ENCODE results near the gene C2orf49.

The C2orf49 gene

DNA sequence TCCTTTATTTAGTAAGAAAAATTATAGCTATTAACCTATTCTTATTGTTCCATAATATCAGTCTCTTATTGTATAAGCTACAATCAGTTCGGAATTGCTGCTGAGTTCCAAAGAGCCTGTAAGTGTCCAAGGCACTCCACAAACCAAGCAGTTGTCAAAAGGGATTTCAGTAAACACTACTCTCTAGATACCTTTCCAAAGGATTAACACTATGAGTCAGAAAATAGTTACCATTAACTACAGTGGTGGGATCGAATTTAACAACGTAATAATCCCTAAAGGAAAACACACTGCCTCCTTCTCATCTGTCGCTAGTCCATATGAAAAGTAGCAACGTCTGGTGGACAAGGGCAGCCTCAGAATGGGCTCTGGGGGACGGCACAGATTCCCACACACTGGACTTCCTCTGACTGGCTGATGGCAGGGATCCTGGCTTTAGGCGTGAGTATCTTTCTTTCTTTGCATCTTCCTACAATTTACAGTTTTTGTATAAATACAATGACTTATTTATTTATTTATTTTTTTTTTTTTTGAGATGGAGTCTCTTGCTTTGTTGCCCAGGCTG, 16.6 kb upstream of the C2orf49 start:
- Histone ChIP-seq H3K36me3 (ENCODE audit: control insufficient read depth in 1 of 2, insufficient read depth in 2 of 2, low read depth in 1 of 2, low read length in 2 of 2) (peaks cover 4 to 12% of the 10 kb centered on the region in 2 experiments), H3K27ac (ENCODE audit: low read length, poor library complexity, severe bottlenecking) (peak overlapping the region; percentile 61), H3K9ac (ENCODE audit: low read length) (no peak overlapping the region), H2BK12ac (ENCODE audit: low read length in 2 of 2) (no peak overlapping the region), H4K91ac (ENCODE audit: low read length) (no peak overlapping the region), H2AFZ (ENCODE audit: low read depth, low read length) (no peak overlapping the region), H3K9me3 (ENCODE audit: control insufficient read depth, low read length) (no peaks in the 10 kb centered on the region), H2BK15ac (ENCODE audit: low read depth, poor library complexity, severe bottlenecking) (no peak overlapping the region), H3K4me3 (ENCODE audit: insufficient read depth in 1 of 2, low read depth in 1 of 2, low read length in 2 of 2) (no peak overlapping the region), H3K79me1 (replicated peaks; ENCODE audit: low read length, poor library complexity, severe bottlenecking) (no peaks in the 10 kb centered on the region), H3K4me1 (ENCODE audit: control insufficient read depth, insufficient read depth, low read depth, low read length) (peaks cover 19% of the 10 kb centered on the region), H3K14ac (ENCODE audit: low read length in 2 of 2) (no peak overlapping the region), H2AK5ac (ENCODE audit: low read length, severe bottlenecking) (no peak overlapping the region), H2BK120ac (ENCODE audit: low read depth, low read length) (no peak overlapping the region), H3K4me2 (ENCODE audit: low read length, poor library complexity, severe bottlenecking) (peak overlapping the region; percentile 29), H3K27me3 (ENCODE audit: control insufficient read depth in 1 of 2, insufficient read depth in 1 of 2, low read length in 2 of 2) (no peaks in the 10 kb centered on the region), H3K23ac (ENCODE audit: low read length in 2 of 2) (no peak overlapping the region), H3K18ac (ENCODE audit: low read depth in 1 of 2, low read length in 2 of 2) (no peak overlapping the region), H4K8ac (ENCODE audit: low read length) (no peak overlapping the region), H2BK5ac (ENCODE audit: low read depth, low read length, poor library complexity, severe bottlenecking) (no peak overlapping the region), H3K4ac (ENCODE audit: low read depth in 1 of 2, low read length in 2 of 2) (no peak overlapping the region)
- WGBS = 79% methylated on average over 6 of the region's 7 CpGs
- peak; percentile 34 for DNase-seq

- H2BK15ac ChIP-seq (ENCODE audit: low read depth, poor library complexity, severe bottlenecking) = no peak overlapping the region
- H2AK5ac ChIP-seq (ENCODE audit: low read length, severe bottlenecking) = no peak overlapping the region
- H3K9ac ChIP-seq (ENCODE audit: low read length) = no peak overlapping the region
- H3K27me3 ChIP-seq (ENCODE audit: control insufficient read depth in 1 of 2, insufficient read depth in 1 of 2, low read length in 2 of 2) = no peaks in the 10 kb centered on the region
- no peak overlapping the region for H3K14ac ChIP-seq (ENCODE audit: low read length in 2 of 2)
- peaks cover 22% of the 10 kb centered on the region for H3K4me1 ChIP-seq (ENCODE audit: control insufficient read depth, insufficient read depth, low read depth, low read length)
- no peak overlapping the region for H3K4me3 ChIP-seq (ENCODE audit: insufficient read depth in 1 of 2, low read depth in 1 of 2, low read length in 2 of 2)
- no peak overlapping the region for H4K91ac ChIP-seq (ENCODE audit: low read length)
- H3K79me1 ChIP-seq (replicated peaks; ENCODE audit: low read length, poor library complexity, severe bottlenecking) = no peaks in the 10 kb centered on the region
- no peak overlapping the region for H2BK120ac ChIP-seq (ENCODE audit: low read depth, low read length)
- H3K23ac ChIP-seq (ENCODE audit: low read length in 2 of 2) = no peak overlapping the region
- no peaks in the 10 kb centered on the region for H3K9me3 ChIP-seq (ENCODE audit: control insufficient read depth, low read length)
- H3K36me3 ChIP-seq (ENCODE audit: control insufficient read depth in 1 of 2, insufficient read depth in 2 of 2, low read depth in 1 of 2, low read length in 2 of 2) = peaks cover 4 to 12% of the 10 kb centered on the region in 2 experiments
- peak; percentile 53 for DNase-seq
- no peak overlapping the region for H2AFZ ChIP-seq (ENCODE audit: low read depth, low read length)
- H2BK12ac ChIP-seq (ENCODE audit: low read length in 2 of 2) = no peak overlapping the region
- no peak overlapping the region for H3K18ac ChIP-seq (ENCODE audit: low read depth in 1 of 2, low read length in 2 of 2)
- H2BK5ac ChIP-seq (ENCODE audit: low read depth, low read length, poor library complexity, severe bottlenecking) = no peak overlapping the region
- H4K8ac ChIP-seq (ENCODE audit: low read length) = no peak overlapping the region
- no peak overlapping the region for H3K4ac ChIP-seq (ENCODE audit: low read depth in 1 of 2, low read length in 2 of 2)
- H3K4me2 ChIP-seq (ENCODE audit: low read length, poor library complexity, severe bottlenecking) = no peak overlapping the region
- no CpG with 5 or more reads among the region's 3 CpGs for WGBS
- H3K27ac ChIP-seq (ENCODE audit: low read length, poor library complexity, severe bottlenecking) = peak overlapping the region; percentile 48
Observed at GRCh38 chr2:105321875-105322646, 15.3 kb upstream of the C2orf49 start.

DNA sequence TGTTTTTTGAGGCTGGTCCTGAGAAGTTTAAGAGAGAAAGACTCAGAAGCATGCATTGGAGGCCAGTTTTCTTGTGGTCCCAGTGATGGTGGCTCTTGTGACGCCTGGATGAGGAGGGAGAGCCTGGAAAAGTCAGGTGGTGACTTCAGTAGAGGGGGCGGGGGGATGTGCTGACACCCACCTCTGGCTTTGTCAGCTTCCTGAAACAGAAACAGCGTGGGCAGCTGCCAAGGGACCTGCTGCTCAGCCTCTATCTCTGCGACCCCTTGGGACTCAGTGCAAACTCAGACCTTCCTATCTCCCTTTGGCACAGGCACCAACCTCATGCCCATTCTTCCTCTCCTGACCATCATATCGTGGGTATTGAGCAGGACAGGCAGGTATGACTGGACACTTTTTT, 14.2 kb upstream of the C2orf49 start:
- H2BK15ac ChIP-seq (ENCODE audit: low read depth, poor library complexity, severe bottlenecking) = no peak overlapping the region
- H3K4me2 ChIP-seq (ENCODE audit: low read length, poor library complexity, severe bottlenecking) = no peak overlapping the region
- WGBS = 93% methylated on average over 5 of the region's 5 CpGs
- H3K27me3 ChIP-seq (ENCODE audit: control insufficient read depth in 1 of 2, insufficient read depth in 1 of 2, low read length in 2 of 2) = no peaks in the 10 kb centered on the region
- no peak for DNase-seq
- no peak overlapping the region for H2AFZ ChIP-seq (ENCODE audit: low read depth, low read length)
- H3K9ac ChIP-seq (ENCODE audit: low read length) = no peak overlapping the region
- no peak overlapping the region for H3K4me3 ChIP-seq (ENCODE audit: insufficient read depth in 1 of 2, low read depth in 1 of 2, low read length in 2 of 2)
- H2AK5ac ChIP-seq (ENCODE audit: low read length, severe bottlenecking) = peak overlapping the region; percentile 62
- no peaks in the 10 kb centered on the region for H3K9me3 ChIP-seq (ENCODE audit: control insufficient read depth, low read length)
- H3K4ac ChIP-seq (ENCODE audit: low read depth in 1 of 2, low read length in 2 of 2) = peak overlapping the region; percentile 3 to 9
- H3K27ac ChIP-seq (ENCODE audit: low read length, poor library complexity, severe bottlenecking) = peak overlapping the region; percentile 99
- H2BK5ac ChIP-seq (ENCODE audit: low read depth, low read length, poor library complexity, severe bottlenecking) = no peak overlapping the region
- H2BK120ac ChIP-seq (ENCODE audit: low read depth, low read length) = no peak overlapping the region
- no peak overlapping the region for H4K91ac ChIP-seq (ENCODE audit: low read length)
- no peaks in the 10 kb centered on the region for H3K79me1 ChIP-seq (replicated peaks; ENCODE audit: low read length, poor library complexity, severe bottlenecking)
- H3K36me3 ChIP-seq (ENCODE audit: control insufficient read depth in 1 of 2, insufficient read depth in 2 of 2, low read depth in 1 of 2, low read length in 2 of 2) = peaks cover 4 to 12% of the 10 kb centered on the region in 2 experiments
- H2BK12ac ChIP-seq (ENCODE audit: low read length in 2 of 2) = peak overlapping the region in 1 of 2 experiments; percentile 75
- H4K8ac ChIP-seq (ENCODE audit: low read length) = no peak overlapping the region
- peaks cover 25% of the 10 kb centered on the region for H3K4me1 ChIP-seq (ENCODE audit: control insufficient read depth, insufficient read depth, low read depth, low read length)
- H3K23ac ChIP-seq (ENCODE audit: low read length in 2 of 2) = peak overlapping the region in 1 of 2 experiments; percentile 34
- no peak overlapping the region for H3K14ac ChIP-seq (ENCODE audit: low read length in 2 of 2)
- peak overlapping the region in 1 of 2 experiments; percentile 61 for H3K18ac ChIP-seq (ENCODE audit: low read depth in 1 of 2, low read length in 2 of 2)

DNA sequence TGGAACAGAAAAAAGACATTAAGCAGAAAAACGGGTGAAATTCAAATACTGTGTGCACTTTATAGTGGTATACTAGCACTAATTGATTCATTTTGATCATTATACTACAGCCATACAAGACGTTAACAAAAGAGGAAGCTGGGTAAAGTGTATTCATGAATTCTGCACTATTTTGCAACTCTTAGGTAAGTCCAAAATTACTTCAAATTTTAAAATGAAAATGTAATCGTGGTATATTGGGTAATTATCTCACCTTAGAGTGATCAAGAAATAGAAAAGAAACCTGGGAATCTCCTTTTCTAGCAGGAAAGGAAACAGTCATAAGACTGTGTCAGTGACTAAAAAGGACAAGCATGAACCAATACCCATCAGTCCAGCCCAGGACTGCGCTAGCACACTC, 13.2 kb upstream of the C2orf49 start:
- Histone ChIP-seq H3K4ac (ENCODE audit: low read depth in 1 of 2, low read length in 2 of 2) (no peak overlapping the region), H2BK120ac (ENCODE audit: low read depth, low read length) (peak overlapping the region; percentile 98), H4K91ac (ENCODE audit: low read length) (no peak overlapping the region), H2BK5ac (ENCODE audit: low read depth, low read length, poor library complexity, severe bottlenecking) (peak overlapping the region; percentile 99), H3K14ac (ENCODE audit: low read length in 2 of 2) (no peak overlapping the region), H3K27me3 (ENCODE audit: control insufficient read depth in 1 of 2, insufficient read depth in 1 of 2, low read length in 2 of 2) (no peaks in the 10 kb centered on the region), H4K8ac (ENCODE audit: low read length) (no peak overlapping the region), H3K79me1 (replicated peaks; ENCODE audit: low read length, poor library complexity, severe bottlenecking) (no peaks in the 10 kb centered on the region), H3K18ac (ENCODE audit: low read depth in 1 of 2, low read length in 2 of 2) (peak overlapping the region in 1 of 2 experiments; percentile 11), H2BK15ac (ENCODE audit: low read depth, poor library complexity, severe bottlenecking) (no peak overlapping the region), H3K4me3 (ENCODE audit: insufficient read depth in 1 of 2, low read depth in 1 of 2, low read length in 2 of 2) (no peak overlapping the region), H3K9me3 (ENCODE audit: control insufficient read depth, low read length) (no peaks in the 10 kb centered on the region), H3K9ac (ENCODE audit: low read length) (no peak overlapping the region), H2BK12ac (ENCODE audit: low read length in 2 of 2) (no peak overlapping the region), H3K23ac (ENCODE audit: low read length in 2 of 2) (no peak overlapping the region), H3K27ac (ENCODE audit: low read length, poor library complexity, severe bottlenecking) (peak overlapping the region; percentile 99), H2AFZ (ENCODE audit: low read depth, low read length) (no peak overlapping the region), H3K36me3 (ENCODE audit: control insufficient read depth in 1 of 2, insufficient read depth in 2 of 2, low read depth in 1 of 2, low read length in 2 of 2) (peaks cover 4 to 12% of the 10 kb centered on the region in 2 experiments), H2AK5ac (ENCODE audit: low read length, severe bottlenecking) (peak overlapping the region; percentile 98), H3K4me2 (ENCODE audit: low read length, poor library complexity, severe bottlenecking) (no peak overlapping the region), H3K4me1 (ENCODE audit: control insufficient read depth, insufficient read depth, low read depth, low read length) (peaks cover 26% of the 10 kb centered on the region)
- peak; percentile 39 for DNase-seq
- WGBS = 100% methylated on average over 1 of the region's 4 CpGs
